SK-N-SH treated with all-trans-retinoic acid at 6 μM for 48 hours (cell line): ENCODE data around the gene LIN28B.
"Not testable (repeated sequence)": the region's sequence is repeated elsewhere in the genome, so short reads cannot be mapped to it uniquely, and the experiment has no call there.

Experiments used
- ATAC-seq: fragments of 200-7000 bp; cut with Tn5 transposase; 3 replicates; pipeline ENCODE4 v1.9.1; 2020; ENCODE audit warnings: mild to moderate bottlenecking, moderate library complexity
- ARNTL ChIP-seq: fragments of 450-650 bp; formaldehyde crosslinking; IDR thresholded peaks from 2 replicates; pipeline ENCODE4 v1.5.0; 2020; ENCODE audit warnings: low read depth, mild to moderate bottlenecking, moderate library complexity, borderline replicate concordance
- CSDC2 ChIP-seq: fragments of 250-450 bp; sonication (Bioruptor Pico); IDR thresholded peaks from 2 replicates; pipeline ENCODE4 v1.5.0; 2020; ENCODE audit warnings: mild to moderate bottlenecking, moderate library complexity
- ESRRG ChIP-seq: fragments of 250-450 bp; sonication (Bioruptor Pico); IDR thresholded peaks from 2 replicates; pipeline ENCODE4 v1.6.1; 2021; ENCODE audit warnings: mild to moderate bottlenecking
- GLIS3 ChIP-seq: fragments of 250-450 bp; sonication (Bioruptor Pico); IDR thresholded peaks from 2 replicates; pipeline ENCODE4 v1.5.0; 2020; ENCODE audit warnings: mild to moderate bottlenecking, moderate library complexity
- ISL1 ChIP-seq: fragments of 250-450 bp; sonication (Bioruptor Pico); IDR thresholded peaks from 2 replicates; pipeline ENCODE4 v2.1.2; 2022; ENCODE audit warnings: mild to moderate bottlenecking, moderate library complexity
- OSR1 ChIP-seq: fragments of 250-450 bp; sonication (Bioruptor Pico); IDR thresholded peaks from 2 replicates; pipeline ENCODE4 v1.8.0; 2022; ENCODE audit warnings: moderate library complexity, mild to moderate bottlenecking, inconsistent platforms
- PPARA ChIP-seq: fragments of 250-450 bp; sonication (Bioruptor Pico); IDR thresholded peaks from 2 replicates; pipeline ENCODE4 v1.5.0; 2020; ENCODE audit warnings: mild to moderate bottlenecking, borderline replicate concordance
- RARB ChIP-seq: fragments of 250-450 bp; sonication (Bioruptor Pico); IDR thresholded peaks from 2 replicates; pipeline ENCODE4 v1.8.0; 2021; ENCODE audit warnings: mild to moderate bottlenecking, moderate library complexity
- SNAI2 ChIP-seq: fragments of 250-450 bp; sonication (Bioruptor Pico); IDR thresholded peaks from 2 replicates; pipeline ENCODE4 v1.5.0; 2020; ENCODE audit warnings: mild to moderate bottlenecking, moderate library complexity
- TCF4 ChIP-seq: fragments of 250-450 bp; sonication (Bioruptor Pico); IDR thresholded peaks from 2 replicates; pipeline ENCODE4 v1.8.0; 2021; ENCODE audit warnings: mild to moderate bottlenecking, moderate library complexity, borderline replicate concordance
- TOX ChIP-seq: fragments of 250-450 bp; sonication (Bioruptor Pico); IDR thresholded peaks from 2 replicates; pipeline ENCODE4 v1.8.0; 2021; ENCODE audit warnings: mild to moderate bottlenecking, moderate library complexity, borderline replicate concordance
- ZC3H10 ChIP-seq: fragments of 250-450 bp; sonication (Bioruptor Pico); IDR thresholded peaks from 2 replicates; pipeline ENCODE4 v1.5.1; 2021; ENCODE audit warnings: mild to moderate bottlenecking, moderate library complexity
- ZFP3 ChIP-seq: fragments of 250-450 bp; sonication (Bioruptor Pico); IDR thresholded peaks from 2 replicates; pipeline ENCODE4 v1.5.0; 2020; ENCODE audit warnings: mild to moderate bottlenecking, moderate library complexity
- ZFP30 ChIP-seq: fragments of 450-650 bp; formaldehyde crosslinking; IDR thresholded peaks from 2 replicates; pipeline ENCODE4 v1.5.0; 2022; ENCODE audit warnings: mild to moderate bottlenecking, moderate library complexity
- ZNF70 ChIP-seq: fragments of 450-650 bp; formaldehyde crosslinking; IDR thresholded peaks from 2 replicates; pipeline ENCODE4 v1.5.0; 2020; ENCODE audit warnings: mild to moderate bottlenecking, moderate library complexity
- ZNF8 ChIP-seq: fragments of 450-650 bp; formaldehyde crosslinking; IDR thresholded peaks from 2 replicates; pipeline ENCODE4 v1.5.0; 2020; ENCODE audit warnings: mild to moderate bottlenecking, moderate library complexity
- TF ChIP-seq, protein P1 (sequence below): fragments of 250-450 bp; sonication (Bioruptor Pico); IDR thresholded peaks from 2 replicates; pipeline ENCODE4 v1.8.0; 2021; ENCODE audit warnings: low read depth, mild to moderate bottlenecking, moderate library complexity, borderline replicate concordance
- TF ChIP-seq, protein P2 (sequence below): fragments of 250-450 bp; sonication (Bioruptor Pico); IDR thresholded peaks from 2 replicates; pipeline ENCODE4 v1.8.0; 2020; ENCODE audit warnings: mild to moderate bottlenecking, moderate library complexity, borderline replicate concordance
- TF ChIP-seq, protein P3 (sequence below): fragments of 250-450 bp; sonication (Bioruptor Pico); IDR thresholded peaks from 2 replicates; pipeline ENCODE4 v1.5.1; 2020; ENCODE audit warnings: low read depth, mild to moderate bottlenecking, moderate library complexity
- TF ChIP-seq, protein P4 (sequence below): fragments of 250-450 bp; sonication (Bioruptor Pico); IDR thresholded peaks from 2 replicates; pipeline ENCODE4 v1.5.1; 2021; ENCODE audit warnings: mild to moderate bottlenecking, moderate library complexity
- TF ChIP-seq, protein P5 (sequence below): fragments of 250-450 bp; sonication (Bioruptor Pico); IDR thresholded peaks from 2 replicates; pipeline ENCODE4 v1.5.0; 2020; ENCODE audit warnings: mild to moderate bottlenecking, moderate library complexity

Gene LIN28B

DNA sequence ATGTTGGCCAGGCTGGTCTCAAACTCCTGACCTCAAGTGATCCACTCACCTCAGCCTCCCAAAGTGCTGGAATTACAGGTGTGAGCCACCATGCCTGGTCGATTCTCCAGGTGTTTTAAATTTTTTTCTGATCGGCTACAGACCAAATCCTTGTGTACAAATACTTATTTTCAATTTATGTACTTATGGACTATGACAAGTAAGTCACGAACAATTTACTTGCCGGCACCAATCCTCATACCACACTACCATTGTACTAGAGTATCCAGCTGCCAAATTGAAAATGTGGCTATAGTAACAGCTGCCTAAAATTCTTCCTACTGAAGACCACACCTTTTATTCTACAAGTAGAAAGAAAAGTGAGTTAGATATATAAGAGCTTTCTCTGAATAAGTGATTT, 26.9 kb downstream of the LIN28B start:
- TF ChIP-seq ZC3H10 (no peak), RARB (no peak), ZNF70 (CRISPR knock-in tag) (no peak), ZFP30 (CRISPR knock-in tag) (no peak), ARNTL (CRISPR knock-in tag) (no peak), CSDC2 (CRISPR knock-in tag) (no peak), TOX (CRISPR knock-in tag) (no peak), OSR1 (no peak), GLIS3 (CRISPR knock-in tag) (no peak), ZNF8 (CRISPR knock-in tag) (no peak), SNAI2 (CRISPR knock-in tag) (no peak), ISL1 (no peak), PPARA (no peak), ESRRG (CRISPR knock-in tag) (no peak), ZFP3 (CRISPR knock-in tag) (no peak), TCF4 (CRISPR knock-in tag) (no peak)
- TF ChIP-seq, protein P1, sequence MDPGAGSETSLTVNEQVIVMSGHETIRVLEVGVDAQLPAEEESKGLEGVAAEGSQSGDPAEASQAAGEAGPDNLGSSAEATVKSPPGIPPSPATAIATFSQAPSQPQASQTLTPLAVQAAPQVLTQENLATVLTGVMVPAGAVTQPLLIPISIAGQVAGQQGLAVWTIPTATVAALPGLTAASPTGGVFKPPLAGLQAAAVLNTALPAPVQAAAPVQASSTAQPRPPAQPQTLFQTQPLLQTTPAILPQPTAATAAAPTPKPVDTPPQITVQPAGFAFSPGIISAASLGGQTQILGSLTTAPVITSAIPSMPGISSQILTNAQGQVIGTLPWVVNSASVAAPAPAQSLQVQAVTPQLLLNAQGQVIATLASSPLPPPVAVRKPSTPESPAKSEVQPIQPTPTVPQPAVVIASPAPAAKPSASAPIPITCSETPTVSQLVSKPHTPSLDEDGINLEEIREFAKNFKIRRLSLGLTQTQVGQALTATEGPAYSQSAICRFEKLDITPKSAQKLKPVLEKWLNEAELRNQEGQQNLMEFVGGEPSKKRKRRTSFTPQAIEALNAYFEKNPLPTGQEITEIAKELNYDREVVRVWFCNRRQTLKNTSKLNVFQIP (CRISPR knock-in tag) = no peak
- TF ChIP-seq, protein P2, sequence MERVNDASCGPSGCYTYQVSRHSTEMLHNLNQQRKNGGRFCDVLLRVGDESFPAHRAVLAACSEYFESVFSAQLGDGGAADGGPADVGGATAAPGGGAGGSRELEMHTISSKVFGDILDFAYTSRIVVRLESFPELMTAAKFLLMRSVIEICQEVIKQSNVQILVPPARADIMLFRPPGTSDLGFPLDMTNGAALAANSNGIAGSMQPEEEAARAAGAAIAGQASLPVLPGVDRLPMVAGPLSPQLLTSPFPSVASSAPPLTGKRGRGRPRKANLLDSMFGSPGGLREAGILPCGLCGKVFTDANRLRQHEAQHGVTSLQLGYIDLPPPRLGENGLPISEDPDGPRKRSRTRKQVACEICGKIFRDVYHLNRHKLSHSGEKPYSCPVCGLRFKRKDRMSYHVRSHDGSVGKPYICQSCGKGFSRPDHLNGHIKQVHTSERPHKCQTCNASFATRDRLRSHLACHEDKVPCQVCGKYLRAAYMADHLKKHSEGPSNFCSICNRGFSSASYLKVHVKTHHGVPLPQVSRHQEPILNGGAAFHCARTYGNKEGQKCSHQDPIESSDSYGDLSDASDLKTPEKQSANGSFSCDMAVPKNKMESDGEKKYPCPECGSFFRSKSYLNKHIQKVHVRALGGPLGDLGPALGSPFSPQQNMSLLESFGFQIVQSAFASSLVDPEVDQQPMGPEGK (CRISPR knock-in tag) = no peak
- TF ChIP-seq, protein P3, sequence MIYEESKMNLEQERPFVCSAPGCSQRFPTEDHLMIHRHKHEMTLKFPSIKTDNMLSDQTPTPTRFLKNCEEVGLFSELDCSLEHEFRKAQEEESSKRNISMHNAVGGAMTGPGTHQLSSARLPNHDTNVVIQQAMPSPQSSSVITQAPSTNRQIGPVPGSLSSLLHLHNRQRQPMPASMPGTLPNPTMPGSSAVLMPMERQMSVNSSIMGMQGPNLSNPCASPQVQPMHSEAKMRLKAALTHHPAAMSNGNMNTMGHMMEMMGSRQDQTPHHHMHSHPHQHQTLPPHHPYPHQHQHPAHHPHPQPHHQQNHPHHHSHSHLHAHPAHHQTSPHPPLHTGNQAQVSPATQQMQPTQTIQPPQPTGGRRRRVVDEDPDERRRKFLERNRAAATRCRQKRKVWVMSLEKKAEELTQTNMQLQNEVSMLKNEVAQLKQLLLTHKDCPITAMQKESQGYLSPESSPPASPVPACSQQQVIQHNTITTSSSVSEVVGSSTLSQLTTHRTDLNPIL (CRISPR knock-in tag) = no peak
- TF ChIP-seq, protein P4, sequence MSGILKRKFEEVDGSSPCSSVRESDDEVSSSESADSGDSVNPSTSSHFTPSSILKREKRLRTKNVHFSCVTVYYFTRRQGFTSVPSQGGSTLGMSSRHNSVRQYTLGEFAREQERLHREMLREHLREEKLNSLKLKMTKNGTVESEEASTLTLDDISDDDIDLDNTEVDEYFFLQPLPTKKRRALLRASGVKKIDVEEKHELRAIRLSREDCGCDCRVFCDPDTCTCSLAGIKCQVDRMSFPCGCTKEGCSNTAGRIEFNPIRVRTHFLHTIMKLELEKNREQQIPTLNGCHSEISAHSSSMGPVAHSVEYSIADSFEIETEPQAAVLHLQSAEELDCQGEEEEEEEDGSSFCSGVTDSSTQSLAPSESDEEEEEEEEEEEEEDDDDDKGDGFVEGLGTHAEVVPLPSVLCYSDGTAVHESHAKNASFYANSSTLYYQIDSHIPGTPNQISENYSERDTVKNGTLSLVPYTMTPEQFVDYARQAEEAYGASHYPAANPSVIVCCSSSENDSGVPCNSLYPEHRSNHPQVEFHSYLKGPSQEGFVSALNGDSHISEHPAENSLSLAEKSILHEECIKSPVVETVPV = no peak
- no peak for ATAC-seq

DNA sequence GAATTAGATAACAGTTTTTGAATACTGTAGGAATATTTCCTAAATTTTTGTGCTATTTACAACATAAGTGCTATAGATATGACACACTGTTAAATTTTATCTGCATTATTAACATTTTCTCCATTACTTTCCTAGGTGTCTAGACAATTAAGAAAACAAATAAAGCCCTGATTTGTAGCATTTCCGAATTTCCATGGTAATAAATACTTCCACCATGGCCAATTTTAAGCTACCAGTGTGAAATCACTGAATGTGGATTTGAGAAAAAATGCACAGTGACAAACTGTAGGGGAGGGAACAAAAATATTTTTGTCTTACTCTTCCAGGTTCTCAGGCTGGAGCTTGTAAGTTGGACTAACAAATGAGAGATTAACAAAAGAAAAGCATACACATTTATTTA, 27.9 kb downstream of the LIN28B start:
- TF ChIP-seq TCF4 (CRISPR knock-in tag) (no peak), TOX (CRISPR knock-in tag) (no peak), ZNF70 (CRISPR knock-in tag) (no peak), ESRRG (CRISPR knock-in tag) (no peak), CSDC2 (CRISPR knock-in tag) (no peak), GLIS3 (CRISPR knock-in tag) (no peak), SNAI2 (CRISPR knock-in tag) (no peak)
- no peak for ATAC-seq

DNA sequence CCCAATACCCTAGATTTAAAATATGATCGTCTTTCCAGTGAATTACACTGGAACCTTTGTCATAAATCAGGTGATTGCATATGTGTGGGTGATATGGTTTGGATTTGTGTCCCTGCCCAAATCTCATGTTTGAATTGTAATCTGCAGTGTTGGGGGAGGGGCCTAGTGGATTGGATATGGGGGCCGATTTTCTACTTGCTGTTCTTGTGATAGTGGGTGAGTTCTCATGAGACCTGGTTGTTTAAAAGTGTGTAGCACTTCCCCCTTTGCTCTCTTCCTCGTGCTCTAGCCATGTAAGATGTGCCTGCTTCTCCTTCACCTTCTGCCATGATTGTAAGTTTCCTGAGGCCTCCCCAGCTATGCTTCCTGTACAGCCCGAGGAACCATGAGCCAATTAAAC, 29.0 kb downstream of the LIN28B start:
- ATAC-seq = not testable (repeated sequence)

DNA sequence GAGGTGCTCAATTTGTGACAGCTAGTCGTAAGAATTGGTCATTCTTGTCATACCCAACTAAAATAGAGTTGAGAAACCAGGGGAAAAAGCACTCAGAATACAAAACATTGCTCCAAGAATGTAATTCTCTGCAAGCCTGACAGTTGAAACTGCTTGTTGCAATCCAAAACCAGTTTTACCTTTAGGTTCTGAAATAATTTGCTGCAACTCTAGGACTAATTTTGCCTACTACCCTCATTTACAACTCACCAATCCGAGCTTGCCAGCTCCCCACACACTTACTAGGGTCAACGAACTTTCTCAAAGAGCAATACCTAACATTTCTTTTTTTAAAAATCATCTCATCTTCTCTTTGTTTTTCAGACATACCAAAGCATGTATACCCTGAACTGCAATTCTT, 29.7 kb downstream of the LIN28B start:
- TF ChIP-seq CSDC2 (CRISPR knock-in tag) (no peak), ZFP3 (CRISPR knock-in tag) (no peak)
- TF ChIP-seq, protein P5, sequence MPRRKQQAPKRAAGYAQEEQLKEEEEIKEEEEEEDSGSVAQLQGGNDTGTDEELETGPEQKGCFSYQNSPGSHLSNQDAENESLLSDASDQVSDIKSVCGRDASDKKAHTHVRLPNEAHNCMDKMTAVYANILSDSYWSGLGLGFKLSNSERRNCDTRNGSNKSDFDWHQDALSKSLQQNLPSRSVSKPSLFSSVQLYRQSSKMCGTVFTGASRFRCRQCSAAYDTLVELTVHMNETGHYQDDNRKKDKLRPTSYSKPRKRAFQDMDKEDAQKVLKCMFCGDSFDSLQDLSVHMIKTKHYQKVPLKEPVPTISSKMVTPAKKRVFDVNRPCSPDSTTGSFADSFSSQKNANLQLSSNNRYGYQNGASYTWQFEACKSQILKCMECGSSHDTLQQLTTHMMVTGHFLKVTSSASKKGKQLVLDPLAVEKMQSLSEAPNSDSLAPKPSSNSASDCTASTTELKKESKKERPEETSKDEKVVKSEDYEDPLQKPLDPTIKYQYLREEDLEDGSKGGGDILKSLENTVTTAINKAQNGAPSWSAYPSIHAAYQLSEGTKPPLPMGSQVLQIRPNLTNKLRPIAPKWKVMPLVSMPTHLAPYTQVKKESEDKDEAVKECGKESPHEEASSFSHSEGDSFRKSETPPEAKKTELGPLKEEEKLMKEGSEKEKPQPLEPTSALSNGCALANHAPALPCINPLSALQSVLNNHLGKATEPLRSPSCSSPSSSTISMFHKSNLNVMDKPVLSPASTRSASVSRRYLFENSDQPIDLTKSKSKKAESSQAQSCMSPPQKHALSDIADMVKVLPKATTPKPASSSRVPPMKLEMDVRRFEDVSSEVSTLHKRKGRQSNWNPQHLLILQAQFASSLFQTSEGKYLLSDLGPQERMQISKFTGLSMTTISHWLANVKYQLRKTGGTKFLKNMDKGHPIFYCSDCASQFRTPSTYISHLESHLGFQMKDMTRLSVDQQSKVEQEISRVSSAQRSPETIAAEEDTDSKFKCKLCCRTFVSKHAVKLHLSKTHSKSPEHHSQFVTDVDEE (CRISPR knock-in tag) = no peak
- ATAC-seq = no peak
